ENCODE data around the gene TRAPPC11.

DNA sequence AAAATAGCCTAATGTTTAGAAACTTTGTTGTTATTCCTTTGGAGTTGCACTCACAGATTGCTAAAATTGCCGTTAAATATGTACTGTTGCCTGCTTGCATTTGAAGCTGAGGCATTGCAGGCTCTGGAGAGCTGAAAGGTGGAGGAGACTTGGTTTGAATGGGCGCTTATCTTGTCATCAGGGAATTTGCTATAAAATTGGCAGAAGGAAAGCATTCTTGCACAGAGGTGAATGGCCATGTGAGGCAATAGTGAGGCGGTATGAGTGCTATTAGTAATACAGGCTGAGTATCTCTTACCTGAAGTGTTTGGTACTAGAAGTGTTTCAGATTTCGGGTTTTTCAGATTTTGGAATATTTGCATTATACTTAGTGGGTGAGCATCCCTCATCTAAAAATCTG lies 41.3 kb downstream of the TRAPPC11 start:
- TF ChIP-seq, protein P1, sequence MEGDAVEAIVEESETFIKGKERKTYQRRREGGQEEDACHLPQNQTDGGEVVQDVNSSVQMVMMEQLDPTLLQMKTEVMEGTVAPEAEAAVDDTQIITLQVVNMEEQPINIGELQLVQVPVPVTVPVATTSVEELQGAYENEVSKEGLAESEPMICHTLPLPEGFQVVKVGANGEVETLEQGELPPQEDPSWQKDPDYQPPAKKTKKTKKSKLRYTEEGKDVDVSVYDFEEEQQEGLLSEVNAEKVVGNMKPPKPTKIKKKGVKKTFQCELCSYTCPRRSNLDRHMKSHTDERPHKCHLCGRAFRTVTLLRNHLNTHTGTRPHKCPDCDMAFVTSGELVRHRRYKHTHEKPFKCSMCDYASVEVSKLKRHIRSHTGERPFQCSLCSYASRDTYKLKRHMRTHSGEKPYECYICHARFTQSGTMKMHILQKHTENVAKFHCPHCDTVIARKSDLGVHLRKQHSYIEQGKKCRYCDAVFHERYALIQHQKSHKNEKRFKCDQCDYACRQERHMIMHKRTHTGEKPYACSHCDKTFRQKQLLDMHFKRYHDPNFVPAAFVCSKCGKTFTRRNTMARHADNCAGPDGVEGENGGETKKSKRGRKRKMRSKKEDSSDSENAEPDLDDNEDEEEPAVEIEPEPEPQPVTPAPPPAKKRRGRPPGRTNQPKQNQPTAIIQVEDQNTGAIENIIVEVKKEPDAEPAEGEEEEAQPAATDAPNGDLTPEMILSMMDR (conservative IDR thresholded peaks at IDR 0.05; ENCODE audit: low read length) = no peak
- TF ChIP-seq EZH2phosphoT487 (IDR thresholded peaks at IDR 0.05; ENCODE audit: borderline replicate concordance, low read depth, low read length) = no peak
